Natural killer cell (primary cell): ENCODE data around the gene ARID4B. TPM values are rescaled to one million over a fixed set of nuclear protein-coding genes. Genes with fewer than 3 reads are reported as not detected.
"Not testable (repeated sequence)": the region's sequence is repeated elsewhere in the genome, so short reads cannot be mapped to it uniquely, and the experiment has no call there.

Experiments
- ATAC-seq, 3 donors: fragments of 150-1000 bp in 2 of 3; fragments of 200-7000 bp in 1 of 3; cut with Tn5 transposase; 1 replicate in 1 of 3; 2 replicates in 2 of 3; pipeline ENCODE4 v1.10.0; 2021; ENCODE audit warnings: mild to moderate bottlenecking in 2 of 3, moderate library complexity in 2 of 3
- DNase-seq, 2 donors: peaks; one replicate each; pipeline versions ENCODE4 v3.0.0 to v3.0.0-alpha.2; 2013 to 2021; ENCODE audit warnings: mixed read lengths in 1 of 2
- H3K27ac ChIP-seq: one replicate; pipeline ENCODE4 v1.5.1; 2013; ENCODE audit warnings: mild to moderate bottlenecking, low read length
- H3K27me3 ChIP-seq: one replicate; pipeline ENCODE4 v1.6.1; 2013; ENCODE audit warnings: low read length; ENCODE audit not compliant: control insufficient read depth, insufficient read depth
- H3K36me3 ChIP-seq: one replicate; pipeline ENCODE4 v1.6.1; 2013; ENCODE audit warnings: low read length; ENCODE audit not compliant: control insufficient read depth, insufficient read depth
- H3K4me1 ChIP-seq: one replicate; pipeline ENCODE4 v1.6.1; 2013; ENCODE audit warnings: low read length; ENCODE audit not compliant: control insufficient read depth, insufficient read depth
- H3K4me3 ChIP-seq: one replicate; pipeline ENCODE4 v1.5.1; 2013; ENCODE audit warnings: low read length
- H3K9me3 ChIP-seq: one replicate; pipeline ENCODE4 v1.6.1; 2013; ENCODE audit warnings: low read length; ENCODE audit not compliant: control insufficient read depth, insufficient read depth
- H3K27ac Mint-ChIP-seq, 2 donors: one replicate each; pipeline ENCODE4 v1.8.0; 2022; ENCODE audit warnings: mild to moderate bottlenecking in 2 of 2, mixed read lengths in 2 of 2, moderate library complexity in 1 of 2
- H3K27me3 Mint-ChIP-seq, 2 donors: one replicate each; pipeline ENCODE4 v1.8.0; 2022; ENCODE audit warnings: low read depth in 2 of 2, mixed read lengths in 2 of 2
- H3K36me3 Mint-ChIP-seq: one replicate; pipeline ENCODE4 v1.8.0; 2022; ENCODE audit warnings: mixed read lengths
- H3K4me1 Mint-ChIP-seq, 2 donors: one replicate each; pipeline ENCODE4 v1.8.0; 2022; ENCODE audit warnings: mixed read lengths in 2 of 2
- H3K4me3 Mint-ChIP-seq: one replicate; pipeline ENCODE4 v1.8.0; 2022; ENCODE audit warnings: mild to moderate bottlenecking, moderate library complexity, mixed read lengths
- H3K9me3 Mint-ChIP-seq, 2 donors: one replicate each; pipeline ENCODE4 v1.8.0; 2022; ENCODE audit warnings: mixed read lengths in 2 of 2
- WGBS: methylation state at CpG from one replicate; pipeline ENCODE4 v1.1.7; 2013; ENCODE audit warnings: missing lambda C conversion rate; ENCODE audit not compliant: insufficient coverage; 5-methylcytosine and 5-hydroxymethylcytosine counted together
- intact Hi-C: fragments of 100-400 bp; cut with micrococcal nuclease; formaldehyde crosslinking; loops from one replicate; pipeline ENCODE4 v1.14.2; 2022
- total RNA-seq, 4 donors: library from RNA; stranded (reverse); fragments of 120-200 nt in 1 of 4; gene quantifications; one replicate each; pipeline versions ENCODE4 v1.2.3 to v1.2.4, GENCODE V29; 2013 to 2022
- TF ChIP-seq, protein P1 (sequence below): fragments of 200-600 bp; IDR thresholded peaks from one replicate; pipeline ENCODE4 v1.8.0; 2022; ENCODE audit warnings: antibody characterized with exemption

The ARID4B gene
- total RNA-seq, 3 donors from 2014 or later (not counting 1 experiment from before 2014, with no cell fraction given) = 161 to 189 (median 178) TPM

DNA sequence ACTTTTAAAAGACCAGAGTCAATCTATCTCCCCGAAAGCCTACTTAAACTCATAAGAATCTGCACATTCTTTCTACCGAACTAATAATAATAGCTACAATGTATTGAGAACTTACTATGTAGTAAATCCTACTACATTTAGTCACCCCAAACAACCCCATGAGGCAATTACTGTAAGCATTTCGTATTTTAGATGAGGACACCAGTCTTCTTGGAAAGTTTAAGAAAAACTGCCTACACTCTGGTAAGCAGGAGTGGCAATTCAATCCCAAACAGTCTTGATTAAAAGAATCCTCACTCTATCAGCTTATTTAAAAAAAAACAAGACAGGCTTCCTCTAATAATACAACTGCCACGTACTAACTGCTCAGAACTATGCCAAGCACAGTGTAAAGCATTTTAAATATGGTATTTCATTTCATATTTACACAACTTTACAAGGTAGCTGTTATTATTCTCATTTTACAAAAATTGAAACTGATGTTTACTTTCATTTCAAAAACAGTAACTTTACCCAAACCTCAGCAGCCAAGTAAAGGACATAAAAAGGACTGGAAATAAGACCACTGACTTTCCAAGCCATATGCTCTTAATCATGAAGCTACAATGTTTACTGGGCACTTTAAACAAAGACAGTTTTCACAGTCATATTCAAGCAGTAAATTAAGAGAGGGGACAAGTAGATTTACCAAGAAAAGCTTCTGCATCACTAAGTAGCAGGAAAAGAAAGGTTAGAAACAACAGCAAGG lies 13.9 kb downstream of the ARID4B start:
- Mint-ChIP-seq H3K4me1 (peaks cover 61 to 68% of the 10 kb centered on the region in 2 donors), H3K27me3 (no peaks in the 10 kb centered on the region), H3K9me3 (no peaks in the 10 kb centered on the region), H3K4me3 (peak overlapping the region; percentile 45), H3K36me3 (no peaks in the 10 kb centered on the region), H3K27ac (peak overlapping the region; percentile 61 to 71)
- Histone ChIP-seq H3K27ac (no peak overlapping the region), H3K4me1 (peaks cover 43% of the 10 kb centered on the region), H3K9me3 (no peaks in the 10 kb centered on the region), H3K36me3 (peaks cover 8% of the 10 kb centered on the region), H3K4me3 (no peak overlapping the region), H3K27me3 (no peaks in the 10 kb centered on the region)
- DNase-seq = no peak
- no peak for ATAC-seq
- intact Hi-C loops = no loop called here
- WGBS = 71% methylated on average over 1 of the region's 4 CpGs
- TF ChIP-seq, protein P1, sequence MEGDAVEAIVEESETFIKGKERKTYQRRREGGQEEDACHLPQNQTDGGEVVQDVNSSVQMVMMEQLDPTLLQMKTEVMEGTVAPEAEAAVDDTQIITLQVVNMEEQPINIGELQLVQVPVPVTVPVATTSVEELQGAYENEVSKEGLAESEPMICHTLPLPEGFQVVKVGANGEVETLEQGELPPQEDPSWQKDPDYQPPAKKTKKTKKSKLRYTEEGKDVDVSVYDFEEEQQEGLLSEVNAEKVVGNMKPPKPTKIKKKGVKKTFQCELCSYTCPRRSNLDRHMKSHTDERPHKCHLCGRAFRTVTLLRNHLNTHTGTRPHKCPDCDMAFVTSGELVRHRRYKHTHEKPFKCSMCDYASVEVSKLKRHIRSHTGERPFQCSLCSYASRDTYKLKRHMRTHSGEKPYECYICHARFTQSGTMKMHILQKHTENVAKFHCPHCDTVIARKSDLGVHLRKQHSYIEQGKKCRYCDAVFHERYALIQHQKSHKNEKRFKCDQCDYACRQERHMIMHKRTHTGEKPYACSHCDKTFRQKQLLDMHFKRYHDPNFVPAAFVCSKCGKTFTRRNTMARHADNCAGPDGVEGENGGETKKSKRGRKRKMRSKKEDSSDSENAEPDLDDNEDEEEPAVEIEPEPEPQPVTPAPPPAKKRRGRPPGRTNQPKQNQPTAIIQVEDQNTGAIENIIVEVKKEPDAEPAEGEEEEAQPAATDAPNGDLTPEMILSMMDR = no peak

DNA sequence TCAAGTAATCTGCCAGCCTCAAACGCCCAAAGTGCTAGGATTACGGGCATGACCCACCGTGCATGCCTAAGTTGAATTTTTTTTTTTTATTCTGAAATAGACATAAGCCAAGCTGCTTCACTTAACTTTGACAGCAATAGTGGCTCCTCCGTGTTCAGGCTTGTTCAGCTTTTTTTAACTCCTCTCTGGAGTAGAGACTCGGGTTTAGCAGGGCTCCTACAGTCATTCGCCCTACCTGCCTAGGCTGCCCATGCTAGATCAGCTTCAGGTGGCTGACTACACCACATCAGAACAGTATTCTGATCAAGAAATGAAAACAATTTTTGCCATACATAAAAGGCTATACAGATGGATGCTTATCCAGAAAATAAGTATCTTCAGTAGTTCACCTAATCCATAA lies 14.7 kb downstream of the ARID4B start:
- no peaks in the 10 kb centered on the region for H3K36me3 Mint-ChIP-seq
- 49% methylated on average over 6 of the region's 6 CpGs for WGBS
- intact Hi-C loops = no loop called here
- H3K27ac Mint-ChIP-seq = peak overlapping the region; percentile 61 to 71
- TF ChIP-seq, protein P1 = no peak
- ATAC-seq (peak in 2 of 3 donors; percentile 28 to 30), DNase-seq (no peak)
- peaks cover 53 to 59% of the 10 kb centered on the region in 2 donors for H3K4me1 Mint-ChIP-seq
- H3K9me3 ChIP-seq = no peaks in the 10 kb centered on the region
- H3K4me1 ChIP-seq = peaks cover 36% of the 10 kb centered on the region
- no peak overlapping the region for H3K27ac ChIP-seq
- H3K36me3 ChIP-seq = peaks cover 4% of the 10 kb centered on the region
- no peak overlapping the region for H3K4me3 ChIP-seq
- H3K27me3 Mint-ChIP-seq = no peaks in the 10 kb centered on the region
- no peaks in the 10 kb centered on the region for H3K27me3 ChIP-seq
- H3K9me3 Mint-ChIP-seq = no peaks in the 10 kb centered on the region
- H3K4me3 Mint-ChIP-seq = peak overlapping the region; percentile 45

DNA sequence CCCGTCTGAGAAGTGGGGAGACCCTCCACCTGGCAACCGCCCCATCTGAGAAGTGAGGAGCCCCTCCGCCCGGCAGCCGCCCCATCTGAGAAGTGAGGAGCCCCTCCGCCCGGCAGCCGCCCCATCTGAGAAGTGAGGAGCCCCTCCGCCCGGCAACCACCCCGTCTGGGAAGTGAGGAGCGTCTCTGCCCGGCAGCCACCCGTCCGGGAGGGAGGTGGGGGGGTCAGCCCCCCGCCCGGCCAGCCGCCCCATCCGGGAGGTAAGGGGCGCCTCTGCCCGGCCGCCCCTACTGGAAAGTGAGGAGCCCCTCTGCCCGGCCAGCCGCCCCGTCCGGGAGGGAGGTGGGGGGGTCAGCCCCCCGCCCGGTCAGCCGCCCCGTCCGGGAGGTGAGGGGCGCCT lies 18.8 kb downstream of the ARID4B start:
- peaks cover 60 to 70% of the 10 kb centered on the region in 2 donors for H3K4me1 Mint-ChIP-seq
- intact Hi-C loops = not testable (repeated sequence)

DNA sequence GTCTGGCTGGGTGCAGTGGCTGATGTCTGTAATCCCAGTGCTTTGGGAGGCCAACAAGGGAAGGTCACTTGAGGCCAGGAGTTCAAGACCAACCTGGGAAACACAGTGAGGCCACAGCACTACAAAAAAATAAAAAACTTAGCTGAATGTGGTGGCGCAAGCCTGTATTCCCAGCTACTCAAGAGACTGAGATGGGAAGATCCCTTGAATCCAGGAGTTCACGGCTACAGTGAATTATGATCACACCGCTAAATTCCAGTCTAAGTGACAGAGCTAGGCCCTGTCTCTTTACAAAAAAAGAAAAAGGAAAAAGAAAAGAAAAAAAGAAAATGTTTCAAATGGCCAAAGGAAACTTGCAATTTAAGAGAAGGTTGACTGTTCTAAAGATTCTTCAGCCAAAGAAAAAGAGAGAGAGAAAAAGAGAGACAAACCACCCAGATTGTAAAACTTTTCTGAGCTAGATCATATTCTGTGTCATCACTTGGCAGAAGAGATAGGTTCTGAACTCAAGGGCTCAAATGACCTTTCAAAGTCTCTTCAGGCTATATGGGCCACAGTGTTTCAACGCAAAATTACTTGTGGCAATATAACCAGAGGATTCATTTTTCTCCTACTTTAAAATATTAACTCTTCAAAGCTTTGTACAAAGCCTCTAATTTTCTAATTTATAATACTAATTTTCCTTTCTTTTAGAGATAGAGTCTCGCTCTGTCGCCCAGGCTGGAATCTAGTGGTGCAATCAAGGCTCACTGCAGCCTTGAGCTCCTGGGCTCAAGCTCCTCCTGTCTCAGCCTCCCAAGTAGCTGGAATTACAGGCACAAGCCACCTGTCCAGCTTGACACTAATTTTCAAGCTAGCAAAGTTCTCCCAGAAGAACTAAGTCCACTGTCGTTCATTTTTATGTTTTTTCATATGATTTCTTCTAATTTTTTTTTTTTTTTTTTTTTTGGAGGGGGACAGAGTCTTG lies 20.5 kb downstream of the ARID4B start:
- Mint-ChIP-seq H3K4me3 (peak overlapping the region; percentile 1), H3K27ac (peak overlapping the region; percentile 46 to 59), H3K9me3 (no peaks in the 10 kb centered on the region), H3K27me3 (no peaks in the 10 kb centered on the region), H3K4me1 (peaks cover 58 to 64% of the 10 kb centered on the region in 2 donors), H3K36me3 (no peaks in the 10 kb centered on the region)
- DNase-seq (no peak), ATAC-seq (no peak)
- Histone ChIP-seq H3K36me3 (peaks cover 7% of the 10 kb centered on the region), H3K9me3 (no peaks in the 10 kb centered on the region), H3K27ac (no peak overlapping the region), H3K4me1 (peaks cover 55% of the 10 kb centered on the region), H3K4me3 (no peak overlapping the region), H3K27me3 (no peaks in the 10 kb centered on the region)
- TF ChIP-seq, protein P1 = no peak
- intact Hi-C loops = no loop called here
- WGBS = 90% methylated on average over 7 of the region's 7 CpGs

More for the DNA sequence above, 18.8 kb downstream of the ARID4B start:
- not testable (repeated sequence) for H3K36me3 Mint-ChIP-seq, H3K4me3 ChIP-seq, H3K27me3 ChIP-seq, H3K9me3 ChIP-seq, H3K27ac Mint-ChIP-seq, H3K4me3 Mint-ChIP-seq, H3K27ac ChIP-seq, DNase-seq, H3K9me3 Mint-ChIP-seq, ATAC-seq, H3K27me3 Mint-ChIP-seq, H3K36me3 ChIP-seq
- WGBS = 95% methylated on average over 13 of the region's 32 CpGs
- peaks cover 52% of the 10 kb centered on the region for H3K4me1 ChIP-seq
